ENCODE data around the gene CMIP. TPM values are rescaled to one million over a fixed set of nuclear protein-coding genes. Genes with fewer than 3 reads are reported as not detected.

CMIP gene
- polyA plus RNA-seq, 3 donors = 0.85 to 61.9 (median 0.93) TPM

GRCh38 chr16:81442220-81442915 is 2.2 kb upstream of the CMIP start:
- Histone ChIP-seq H3K27ac (ENCODE audit: low read depth in 1 of 2, low read length in 2 of 2) (no peak overlapping the region), H3K4me3 (replicated peaks in 1 of 3; ENCODE audit: low read depth in 2 of 3, low read length in 3 of 3) (no peak overlapping the region), H2AFZ (ENCODE audit: insufficient read depth, low read depth, low read length, poor library complexity, severe bottlenecking) (no peak overlapping the region), H3K36me3 (replicated peaks in 1 of 2; ENCODE audit: control insufficient read depth in 1 of 2, insufficient read depth in 2 of 2, low read length in 2 of 2) (no peaks in the 10 kb centered on the region), H4K20me1 (ENCODE audit: insufficient read depth, low read length) (peaks cover 17% of the 10 kb centered on the region), H3K9ac (ENCODE audit: insufficient read depth, low read length, poor library complexity, severe bottlenecking) (no peak overlapping the region), H3K9me3 (replicated peaks in 1 of 2; ENCODE audit: control insufficient read depth in 1 of 2, insufficient read depth in 1 of 2, low read length in 2 of 2) (no peaks in the 10 kb centered on the region), H3K4me1 (ENCODE audit: control insufficient read depth in 1 of 2, insufficient read depth in 2 of 2, low read length in 2 of 2) (peaks cover 32 to 37% of the 10 kb centered on the region in 2 donors), H3K4me2 (replicated peaks; ENCODE audit: extremely low read depth, low read length, poor library complexity, severe bottlenecking) (no peak overlapping the region), H3K27me3 (ENCODE audit: control insufficient read depth in 2 of 2, insufficient read depth in 2 of 2, low read length in 2 of 2) (peaks cover 0 to 4% of the 10 kb centered on the region in 2 donors), H3K79me2 (ENCODE audit: insufficient read depth, low read length) (peaks cover 24% of the 10 kb centered on the region)
- WGBS (ENCODE audit: insufficient coverage) = 100% methylated on average over 2 of the region's 7 CpGs
- peaks cover 10 to 31% (median 14%) of the 10 kb centered on the region in 3 donors for H3K27me3 Mint-ChIP-seq (ENCODE audit: low read depth in 3 of 3)
- H3K9me3 Mint-ChIP-seq = peaks cover 0 to 2% (median 0%) of the 10 kb centered on the region in 7 donors
- H3K27ac Mint-ChIP-seq = peak overlapping the region in 4 of 7 donors; percentile 51 to 94 (median 72)
- TF ChIP-seq CTCF (IDR thresholded peaks at IDR 0.05) = no peak
- H3K4me1 Mint-ChIP-seq = peaks cover 39% of the 10 kb centered on the region
- intact Hi-C loops (cut with micrococcal nuclease) = no loop called here
- peak overlapping the region in 1 of 2 donors; percentile 62 for H3K4me3 Mint-ChIP-seq
- DNase-seq = no peak
- peaks cover 3 to 9% of the 10 kb centered on the region in 2 donors for H3K36me3 Mint-ChIP-seq

DNA sequence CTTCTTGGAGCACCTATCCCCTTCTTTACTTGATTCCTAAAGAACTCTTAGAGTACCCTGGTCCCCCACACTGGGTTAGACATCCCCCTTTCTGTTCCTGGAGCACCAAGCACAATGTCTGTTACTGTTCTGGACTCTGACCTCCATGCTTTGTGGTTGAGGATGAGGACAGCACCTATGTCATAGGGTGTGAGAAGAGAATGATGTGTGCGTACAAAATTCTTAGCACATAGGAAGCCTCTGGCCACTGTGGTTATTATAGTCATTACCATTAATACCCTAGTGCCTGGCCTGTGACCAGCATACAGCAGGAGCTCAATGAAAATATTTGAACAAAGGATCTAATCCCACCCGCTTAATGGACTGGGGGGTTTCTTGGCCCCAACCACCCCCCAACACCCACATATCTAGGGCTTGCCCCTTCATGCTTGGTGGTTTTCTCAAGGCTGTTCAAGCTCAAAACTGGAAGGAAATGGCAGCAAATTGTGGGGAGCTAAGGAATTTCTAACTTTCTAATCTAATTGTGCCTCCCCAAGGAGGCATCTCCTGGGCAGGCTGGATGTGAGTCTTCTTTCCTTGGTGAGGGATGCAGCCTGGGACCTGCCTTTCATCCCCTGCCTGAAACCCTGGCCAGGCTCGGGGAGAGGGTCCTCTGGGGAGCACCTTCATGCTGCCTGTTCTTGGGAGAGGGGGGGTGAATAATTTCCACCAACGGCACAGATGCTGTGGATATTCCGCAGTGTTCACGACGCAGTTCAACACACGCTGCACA is 1.5 kb upstream of the CMIP start:
- Mint-ChIP-seq H3K9me3 (peaks cover 0 to 2% (median 0%) of the 10 kb centered on the region in 7 donors), H3K27ac (peak overlapping the region in 6 of 7 donors; percentile 84 to 96 (median 92)), H3K36me3 (peaks cover 7 to 12% of the 10 kb centered on the region in 2 donors), H3K4me1 (peaks cover 36% of the 10 kb centered on the region), H3K27me3 (ENCODE audit: low read depth in 3 of 3) (peaks cover 10 to 31% (median 14%) of the 10 kb centered on the region in 3 donors), H3K4me3 (peak overlapping the region; percentile 71 to 79)
- H3K27me3 ChIP-seq (ENCODE audit: control insufficient read depth in 2 of 2, insufficient read depth in 2 of 2, low read length in 2 of 2) = peaks cover 0 to 4% of the 10 kb centered on the region in 2 donors
- H3K27ac ChIP-seq (ENCODE audit: low read depth in 1 of 2, low read length in 2 of 2) = no peak overlapping the region
- DNase-seq = no peak
- peak overlapping the region in 1 of 3 experiments; percentile 72 for H3K4me3 ChIP-seq (replicated peaks in 1 of 3; ENCODE audit: low read depth in 2 of 3, low read length in 3 of 3)
- TF ChIP-seq CTCF (IDR thresholded peaks at IDR 0.05) = no peak
- WGBS (ENCODE audit: insufficient coverage) = 100% methylated on average over 1 of the region's 8 CpGs
- H3K36me3 ChIP-seq (replicated peaks in 1 of 2; ENCODE audit: control insufficient read depth in 1 of 2, insufficient read depth in 2 of 2, low read length in 2 of 2) = no peaks in the 10 kb centered on the region
- no peak overlapping the region for H3K9ac ChIP-seq (ENCODE audit: insufficient read depth, low read length, poor library complexity, severe bottlenecking)
- no peaks in the 10 kb centered on the region for H3K9me3 ChIP-seq (replicated peaks in 1 of 2; ENCODE audit: control insufficient read depth in 1 of 2, insufficient read depth in 1 of 2, low read length in 2 of 2)
- H3K4me2 ChIP-seq (replicated peaks; ENCODE audit: extremely low read depth, low read length, poor library complexity, severe bottlenecking) = no peak overlapping the region
- H2AFZ ChIP-seq (ENCODE audit: insufficient read depth, low read depth, low read length, poor library complexity, severe bottlenecking) = no peak overlapping the region
- peaks cover 24% of the 10 kb centered on the region for H4K20me1 ChIP-seq (ENCODE audit: insufficient read depth, low read length)
- intact Hi-C loops (cut with micrococcal nuclease) = no loop called here
- H3K79me2 ChIP-seq (ENCODE audit: insufficient read depth, low read length) = peaks cover 31% of the 10 kb centered on the region
- peaks cover 32 to 37% of the 10 kb centered on the region in 2 donors for H3K4me1 ChIP-seq (ENCODE audit: control insufficient read depth in 1 of 2, insufficient read depth in 2 of 2, low read length in 2 of 2)

Measured in CD14-positive monocyte (primary cell).